GM23248 (cell line): Measurements from ENCODE around the gene PLAC8L1. TPM values are rescaled to one million over a fixed set of nuclear protein-coding genes. Genes with fewer than 3 reads are reported as not detected.

Experiments
- DNase-seq: peaks from one replicate; pipeline ENCODE4 v3.0.0-alpha.2; 2015
- H2AFZ ChIP-seq: fragments of 200-600 bp; sonication (generic); 2 replicates; pipeline ENCODE4 v1.6.1; 2016; ENCODE audit warnings: antibody characterized with exemption
- H3F3A ChIP-seq: fragments of 200-600 bp; sonication (generic); 2 replicates; pipeline ENCODE4 v1.6.1; 2016; ENCODE audit warnings: mild to moderate bottlenecking, antibody characterized with exemption, mixed run types; ENCODE audit not compliant: insufficient read depth
- H3K27ac ChIP-seq: fragments of 200-600 bp; sonication (generic); 2 replicates; pipeline ENCODE4 v1.5.1; 2016; ENCODE audit warnings: mild to moderate bottlenecking
- H3K27me3 ChIP-seq: fragments of 200-600 bp; sonication (generic); replicated peaks from 2 replicates; pipeline ENCODE4 v1.6.1; 2016; ENCODE audit warnings: mild to moderate bottlenecking; ENCODE audit not compliant: insufficient read depth
- H3K36me3 ChIP-seq: fragments of 200-600 bp; sonication (generic); 2 replicates; pipeline ENCODE4 v1.6.1; 2016; ENCODE audit warnings: low read depth, mild to moderate bottlenecking
- H3K4me1 ChIP-seq: fragments of 200-600 bp; sonication (generic); 2 replicates; pipeline ENCODE4 v1.6.1; 2016; ENCODE audit warnings: mild to moderate bottlenecking; ENCODE audit not compliant: insufficient read depth
- H3K4me2 ChIP-seq: fragments of 200-600 bp; sonication (generic); one replicate; pipeline ENCODE4 v1.6.1; 2016; ENCODE audit warnings: mild to moderate bottlenecking; ENCODE audit not compliant: unreplicated experiment
- H3K4me3 ChIP-seq: fragments of 200-600 bp; sonication (generic); 2 replicates; pipeline ENCODE4 v1.5.1; 2016; ENCODE audit warnings: mild to moderate bottlenecking
- H3K79me2 ChIP-seq: fragments of 200-600 bp; sonication (generic); 2 replicates; pipeline ENCODE4 v1.6.1; 2016; ENCODE audit warnings: mild to moderate bottlenecking; ENCODE audit not compliant: insufficient read depth
- H3K9ac ChIP-seq: fragments of 200-600 bp; sonication (generic); 2 replicates; pipeline ENCODE4 v1.6.1; 2016; ENCODE audit warnings: mild to moderate bottlenecking
- H3K9me2 ChIP-seq: fragments of 200-600 bp; sonication (generic); 2 replicates; pipeline ENCODE4 v1.6.1; 2016; ENCODE audit warnings: mixed run types, mild to moderate bottlenecking, moderate library complexity; ENCODE audit not compliant: insufficient read depth
- H3K9me3 ChIP-seq: fragments of 200-600 bp; sonication (generic); one replicate; pipeline ENCODE4 v1.6.1; 2017; ENCODE audit warnings: low read depth
- H4K20me1 ChIP-seq: fragments of 200-600 bp; sonication (generic); 2 replicates; pipeline ENCODE4 v1.6.0; 2016; ENCODE audit not compliant: insufficient read depth
- EZH2 ChIP-seq: fragments of 200-600 bp; sonication (generic); IDR thresholded peaks from 2 replicates; pipeline ENCODE4 v1.6.1; 2018; ENCODE audit warnings: antibody characterized with exemption, mild to moderate bottlenecking; ENCODE audit not compliant: insufficient read depth, poor library complexity, severe bottlenecking
- EZH2phosphoT487 ChIP-seq: fragments of 200-600 bp; sonication (generic); IDR thresholded peaks from 2 replicates; pipeline ENCODE4 v1.6.1; 2018; ENCODE audit warnings: antibody characterized with exemption, moderate library complexity, mild to moderate bottlenecking, low read depth; ENCODE audit not compliant: insufficient read depth
- WGBS, 2 experiments: methylation state at CpG; one replicate each; pipeline ENCODE4 v1.1.6; 2015 to 2017; ENCODE audit warnings: low lambda C conversion rate in 2 of 2, low coverage in 1 of 2; ENCODE audit errors: missing lambda C conversion rate in 2 of 2; 5-methylcytosine and 5-hydroxymethylcytosine counted together
- in situ Hi-C: fragments of 300-500 bp; cut with MboI; formaldehyde crosslinking; loops from 2 replicates; pipeline ENCODE4 v1.15.0; 2020
- polyA plus RNA-seq: library from polyadenylated mRNA; unstranded; fragments of >200 nt; fragmentation: Nextera tagmentation; extraction: Ambion mirVana; gene quantifications from 2 replicates; pipeline ENCODE4 v1.2.1, GENCODE V29; 2016
- total RNA-seq: library from RNA; depleted of rRNA; stranded (reverse); fragments of >200 nt; shearing (Covaris generic); gene quantifications from 2 replicates; pipeline ENCODE4 v1.2.3, GENCODE V29; 2014

PLAC8L1 gene
- total and polyA plus RNA-seq, 2 experiments from 2014 or later, result 0.41 to 2.3 TPM

DNA sequence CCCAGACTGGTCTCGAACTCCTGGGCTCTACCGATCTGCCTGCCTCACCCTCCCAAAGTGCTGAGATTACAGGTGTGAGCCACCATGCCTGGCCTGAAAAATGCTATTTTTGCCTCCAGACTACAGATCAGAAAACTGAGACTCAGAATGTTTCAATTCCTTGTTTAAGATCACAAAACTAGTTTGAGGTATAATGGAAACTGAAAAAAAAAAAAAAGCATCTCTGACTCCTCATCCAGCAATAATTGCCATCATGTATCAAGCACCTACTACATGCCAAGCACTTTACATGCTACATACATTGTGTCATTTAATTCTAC, 35.6 kb downstream of the PLAC8L1 start:
- Histone ChIP-seq H3K36me3 (no peaks in the 10 kb centered on the region), H3K9me3 (no peaks in the 10 kb centered on the region), H3K9me2 (no peaks in the 10 kb centered on the region), H2AFZ (no peak overlapping the region), H3K4me1 (no peaks in the 10 kb centered on the region), H3K4me3 (no peak overlapping the region), H3K4me2 (no peak overlapping the region), H3K79me2 (no peaks in the 10 kb centered on the region), H3K27me3 (peaks cover 23% of the 10 kb centered on the region), H3F3A (no peaks in the 10 kb centered on the region), H3K9ac (no peak overlapping the region), H3K27ac (no peak overlapping the region), H4K20me1 (no peaks in the 10 kb centered on the region)
- 69 to 80% methylated on average over 2 of the region's 2 CpGs for WGBS, 2 experiments
- in situ Hi-C loops, result loop anchor here (25.0 kb wide), 1 partner anchor 1857 kb away; no protein-coding TSS in a partner anchor
- no peak for TF ChIP-seq EZH2phosphoT487
- TF ChIP-seq EZH2, result no peak
- no peak for DNase-seq

DNA sequence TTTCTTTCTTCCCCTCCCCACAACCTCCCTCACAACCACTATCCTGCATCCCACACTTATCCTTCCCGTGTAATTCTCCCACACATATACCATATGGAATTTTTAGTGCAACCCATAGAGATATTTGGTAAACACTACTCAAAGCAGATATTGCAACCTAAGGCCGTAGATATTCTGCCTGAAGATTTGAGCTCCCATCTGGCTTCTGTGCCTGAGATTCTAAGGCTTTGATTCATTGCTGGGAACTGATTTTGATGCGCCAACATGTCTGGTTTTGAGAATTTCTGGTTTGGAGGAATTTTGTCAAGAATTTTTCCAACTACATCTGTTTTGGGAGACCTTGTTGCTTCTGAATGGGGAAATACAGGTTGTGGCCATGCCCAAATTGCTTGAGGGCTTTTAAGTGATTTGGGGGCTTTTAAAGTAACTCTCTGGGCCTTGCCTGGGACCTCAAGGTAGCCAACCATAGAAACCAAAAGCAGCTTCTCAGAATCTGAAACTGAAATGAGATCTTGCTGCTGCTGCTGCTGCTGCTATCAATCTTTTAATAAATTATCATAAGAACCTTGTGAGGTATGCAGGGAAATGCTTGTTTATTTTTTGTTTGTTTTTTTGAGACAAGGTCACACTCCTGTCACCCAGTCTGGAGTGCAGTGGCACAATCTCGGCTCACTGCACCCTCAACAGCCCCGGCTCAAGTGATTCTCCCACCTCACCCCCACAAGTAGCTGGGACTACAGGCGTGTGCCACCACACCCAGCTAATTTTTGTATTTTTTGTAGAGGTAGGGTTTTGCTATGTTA, 36.2 kb downstream of the PLAC8L1 start:
- H3K4me1 ChIP-seq, result no peaks in the 10 kb centered on the region
- H3K4me2 ChIP-seq, result no peak overlapping the region
- no peaks in the 10 kb centered on the region for H3K9me3 ChIP-seq
- no peaks in the 10 kb centered on the region for H4K20me1 ChIP-seq
- H3K79me2 ChIP-seq, result no peaks in the 10 kb centered on the region
- H3K27me3 ChIP-seq, result peaks cover 18% of the 10 kb centered on the region
- no peaks in the 10 kb centered on the region for H3K36me3 ChIP-seq
- in situ Hi-C loops, result loop anchor here (25.0 kb wide), 1 partner anchor 1857 kb away; no protein-coding TSS in a partner anchor
- no peak overlapping the region for H3K4me3 ChIP-seq
- H3K9ac ChIP-seq, result no peak overlapping the region
- no peak overlapping the region for H2AFZ ChIP-seq
- 69 to 73% methylated on average over 6 of the region's 6 CpGs for WGBS, 2 experiments
- TF ChIP-seq EZH2 (no peak), EZH2phosphoT487 (no peak)
- H3K9me2 ChIP-seq, result no peaks in the 10 kb centered on the region
- DNase-seq, result no peak
- no peak overlapping the region for H3K27ac ChIP-seq
- H3F3A ChIP-seq, result no peaks in the 10 kb centered on the region

DNA sequence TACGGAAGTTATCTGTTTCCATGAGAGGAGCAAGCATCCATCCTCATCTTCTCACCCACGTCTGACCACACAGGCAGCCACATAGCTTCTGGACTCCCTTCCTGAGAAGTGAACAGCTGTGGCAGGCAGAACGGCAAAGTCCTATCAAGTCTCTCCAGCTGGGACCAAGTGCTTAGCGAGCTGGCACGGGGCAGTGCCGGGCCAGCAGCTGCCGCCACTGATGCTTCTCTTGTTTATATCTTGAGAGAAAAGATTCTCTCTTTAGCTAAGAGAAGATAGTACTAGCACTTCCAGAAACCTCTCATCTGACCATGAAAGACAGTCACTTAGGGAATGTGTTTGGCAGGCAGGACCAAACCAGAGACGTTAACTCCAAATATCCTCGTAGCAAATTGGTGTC, 37.2 kb downstream of the PLAC8L1 start:
- Histone ChIP-seq H3K4me1 (no peaks in the 10 kb centered on the region), H3K4me3 (no peak overlapping the region), H2AFZ (no peak overlapping the region), H3K36me3 (no peaks in the 10 kb centered on the region), H3K9ac (no peak overlapping the region), H3K9me3 (no peaks in the 10 kb centered on the region), H3F3A (no peaks in the 10 kb centered on the region), H3K79me2 (no peaks in the 10 kb centered on the region), H3K27ac (no peak overlapping the region), H4K20me1 (no peaks in the 10 kb centered on the region), H3K27me3 (peaks cover 12% of the 10 kb centered on the region), H3K4me2 (no peak overlapping the region), H3K9me2 (no peaks in the 10 kb centered on the region)
- TF ChIP-seq EZH2 (no peak), EZH2phosphoT487 (no peak)
- no peak for DNase-seq
- in situ Hi-C loops, result loop anchor here (25.0 kb wide), 1 partner anchor 1856 kb away; no protein-coding TSS in a partner anchor
- 53 to 57% methylated on average over 9 of the region's 9 CpGs for WGBS, 2 experiments

DNA sequence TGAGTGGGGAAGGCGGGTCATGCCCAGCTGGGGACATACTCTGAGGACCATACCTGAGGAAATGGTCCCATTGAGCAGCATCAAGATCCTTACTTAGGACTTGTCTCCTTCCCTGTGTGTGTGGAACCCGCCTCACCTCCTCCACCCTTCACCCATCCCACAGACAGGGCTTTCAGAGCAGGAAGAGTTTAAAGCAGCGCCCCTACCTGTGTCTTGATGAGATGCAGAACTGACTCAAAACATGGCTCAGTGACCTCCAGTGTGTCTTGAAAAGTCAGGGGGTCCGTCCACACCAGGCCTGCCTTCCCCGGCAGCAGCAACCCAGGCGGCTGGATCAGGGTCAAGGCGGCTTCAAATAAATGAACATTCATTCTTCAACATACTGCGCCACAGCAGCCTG, 38.4 kb downstream of the PLAC8L1 start:
- Histone ChIP-seq H3K27me3 (peaks cover 5% of the 10 kb centered on the region), H3K4me3 (no peak overlapping the region), H3K79me2 (no peaks in the 10 kb centered on the region), H2AFZ (no peak overlapping the region), H3F3A (no peaks in the 10 kb centered on the region), H3K4me2 (no peak overlapping the region), H3K9ac (no peak overlapping the region), H3K36me3 (no peaks in the 10 kb centered on the region), H4K20me1 (no peaks in the 10 kb centered on the region), H3K27ac (no peak overlapping the region), H3K4me1 (no peaks in the 10 kb centered on the region), H3K9me2 (no peaks in the 10 kb centered on the region), H3K9me3 (no peaks in the 10 kb centered on the region)
- DNase-seq, result no peak
- TF ChIP-seq EZH2 (no peak), EZH2phosphoT487 (no peak)
- 82 to 88% methylated on average over 8 of the region's 8 CpGs for WGBS, 2 experiments
- in situ Hi-C loops, result loop anchor here (25.0 kb wide), 1 partner anchor 1855 kb away; no protein-coding TSS in a partner anchor
